HEK293T (cell line): Measurements from ENCODE around the gene BMP8A.

ENCODE experiments used
- BHLHE40 ChIP-seq: fragments of 450-650 bp; IDR thresholded peaks from 2 replicates; pipeline ENCODE4 v1.6.1; 2016; ENCODE audit warnings: mild to moderate bottlenecking, moderate library complexity, borderline replicate concordance
- ELF4 ChIP-seq: fragments of 450-650 bp; IDR thresholded peaks from 2 replicates; pipeline ENCODE4 v1.6.1; 2017; ENCODE audit warnings: antibody characterized with exemption
- FOXA1 ChIP-seq: fragments of 450-650 bp; IDR thresholded peaks from 2 replicates; pipeline ENCODE4 v1.6.1; 2016; ENCODE audit warnings: mild to moderate bottlenecking
- FOXK2 ChIP-seq: fragments of 450-650 bp; IDR thresholded peaks from 2 replicates; pipeline ENCODE4 v1.6.1; 2016; ENCODE audit warnings: mild to moderate bottlenecking
- FOXM1 ChIP-seq: fragments of 450-650 bp; IDR thresholded peaks from 2 replicates; pipeline ENCODE4 v1.6.1; 2017; ENCODE audit warnings: mild to moderate bottlenecking, borderline replicate concordance
- L3MBTL2 ChIP-seq: fragments of 450-650 bp; conservative IDR thresholded peaks from 2 replicates; pipeline ENCODE4 v1.6.1; 2016; ENCODE audit warnings: mild to moderate bottlenecking
- LEF1 ChIP-seq: fragments of 450-650 bp; IDR thresholded peaks from 2 replicates; pipeline ENCODE4 v1.6.1; 2017; ENCODE audit warnings: mild to moderate bottlenecking, borderline replicate concordance
- NFRKB ChIP-seq: fragments of 450-650 bp; IDR thresholded peaks from 2 replicates; pipeline ENCODE4 v1.6.1; 2016; ENCODE audit warnings: mild to moderate bottlenecking, moderate library complexity
- SP1 ChIP-seq: fragments of 450-650 bp; IDR thresholded peaks from 2 replicates; pipeline ENCODE4 v1.6.1; 2017
- SUZ12 ChIP-seq: fragments of 450-650 bp; IDR thresholded peaks from 2 replicates; pipeline ENCODE4 v1.6.1; 2016; ENCODE audit warnings: mild to moderate bottlenecking
- TARDBP ChIP-seq: fragments of 450-650 bp; IDR thresholded peaks from 2 replicates; pipeline ENCODE4 v1.6.1; 2016
- ZNF384 ChIP-seq: fragments of 450-650 bp; IDR thresholded peaks from 2 replicates; pipeline ENCODE4 v1.6.1; 2016

DNA sequence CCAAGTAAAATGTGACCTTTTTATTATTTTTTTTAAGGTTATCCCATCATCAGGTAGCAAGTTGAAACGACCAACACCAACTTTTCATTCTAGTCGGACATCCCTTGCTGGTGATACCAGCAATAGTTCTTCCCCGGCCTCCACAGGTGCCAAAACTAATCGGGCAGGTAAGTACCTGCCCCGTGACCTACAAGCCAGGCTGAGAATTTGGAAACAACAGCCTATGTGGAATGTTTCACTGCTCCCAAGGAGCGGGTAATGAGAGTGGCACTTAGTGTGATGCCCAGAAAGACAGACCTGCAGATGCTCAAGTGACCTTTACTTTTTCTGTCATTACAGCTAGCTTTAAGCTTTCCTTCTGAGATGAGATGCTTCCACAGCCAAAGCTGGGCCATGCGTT lies 6.9 kb upstream of the BMP8A start:
- TF ChIP-seq SUZ12 (no peak), SP1 (no peak), ELF4 (no peak), NFRKB (no peak), FOXA1 (no peak), TARDBP (no peak), FOXM1 (no peak), L3MBTL2 (no peak), BHLHE40 (no peak), LEF1 (no peak), ZNF384 (no peak), FOXK2 (no peak)
